ENCODE measurements around the gene KRT40. TPM values are rescaled to one million over a fixed set of nuclear protein-coding genes. Genes with fewer than 3 reads are reported as not detected.

KRT40 gene
- polyA plus RNA-seq, 1 experiment = not detected

DNA sequence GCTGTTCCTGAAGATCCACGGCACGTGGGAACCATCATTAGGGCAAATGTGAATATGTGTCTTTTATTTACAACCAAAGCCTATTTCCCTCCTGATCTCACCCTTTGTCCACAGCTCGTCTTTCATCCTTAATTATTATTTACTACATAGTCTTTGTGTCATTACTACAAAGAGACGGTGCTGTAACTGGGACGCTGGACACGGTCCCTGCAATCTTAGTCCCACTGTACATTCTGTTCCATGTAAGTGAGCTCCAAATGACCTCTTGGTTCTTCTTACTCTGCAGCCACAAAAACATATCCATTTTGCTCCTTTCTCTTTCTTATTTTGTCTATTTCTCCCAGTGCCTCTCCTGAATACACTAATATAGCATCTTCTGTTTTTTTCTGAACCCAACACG lies 34.0 kb downstream of the KRT40 start:
- TF ChIP-seq, protein P1, sequence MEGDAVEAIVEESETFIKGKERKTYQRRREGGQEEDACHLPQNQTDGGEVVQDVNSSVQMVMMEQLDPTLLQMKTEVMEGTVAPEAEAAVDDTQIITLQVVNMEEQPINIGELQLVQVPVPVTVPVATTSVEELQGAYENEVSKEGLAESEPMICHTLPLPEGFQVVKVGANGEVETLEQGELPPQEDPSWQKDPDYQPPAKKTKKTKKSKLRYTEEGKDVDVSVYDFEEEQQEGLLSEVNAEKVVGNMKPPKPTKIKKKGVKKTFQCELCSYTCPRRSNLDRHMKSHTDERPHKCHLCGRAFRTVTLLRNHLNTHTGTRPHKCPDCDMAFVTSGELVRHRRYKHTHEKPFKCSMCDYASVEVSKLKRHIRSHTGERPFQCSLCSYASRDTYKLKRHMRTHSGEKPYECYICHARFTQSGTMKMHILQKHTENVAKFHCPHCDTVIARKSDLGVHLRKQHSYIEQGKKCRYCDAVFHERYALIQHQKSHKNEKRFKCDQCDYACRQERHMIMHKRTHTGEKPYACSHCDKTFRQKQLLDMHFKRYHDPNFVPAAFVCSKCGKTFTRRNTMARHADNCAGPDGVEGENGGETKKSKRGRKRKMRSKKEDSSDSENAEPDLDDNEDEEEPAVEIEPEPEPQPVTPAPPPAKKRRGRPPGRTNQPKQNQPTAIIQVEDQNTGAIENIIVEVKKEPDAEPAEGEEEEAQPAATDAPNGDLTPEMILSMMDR (IDR thresholded peaks at IDR 0.05; ENCODE audit: insufficient read depth, low read depth, low read length) = no peak
- no peak for DNase-seq (ENCODE audit: low read depth)
- Histone ChIP-seq H3K36me3 (ENCODE audit: control insufficient read depth, insufficient read depth, low read length) (no peaks in the 10 kb centered on the region), H3K27me3 (ENCODE audit: control insufficient read depth, insufficient read depth, low read length) (no peaks in the 10 kb centered on the region), H3K4me3 (ENCODE audit: low read depth, low read length) (no peak overlapping the region)
- POLR2A ChIA-PET = no interaction called here
- CTCF ChIA-PET = interaction anchor here (0.7 to 0.8 kb wide), 2 partner anchors 80 to 599 kb away, joined by 3 read pairs; partner anchors contain the start of gene KRTAP1-4

DNA sequence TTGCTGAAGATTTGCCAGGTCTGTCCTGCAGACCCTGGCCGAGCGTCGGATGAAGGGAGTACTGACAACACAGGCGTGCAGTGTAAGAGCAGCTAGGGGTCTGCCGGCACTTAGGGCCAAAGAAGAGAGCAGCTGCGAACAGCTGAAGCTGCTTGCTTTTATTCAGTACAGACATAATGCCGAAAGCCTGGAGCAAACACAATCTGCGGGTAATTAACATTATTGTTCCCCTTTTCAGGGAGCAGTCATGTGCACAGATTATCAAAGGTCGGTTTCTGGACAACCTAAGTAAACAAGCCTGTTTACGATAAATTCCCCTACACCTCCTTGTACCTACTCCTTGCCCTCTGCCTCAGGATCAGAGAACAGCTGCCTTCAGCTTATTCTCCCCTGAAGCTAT lies 34.7 kb downstream of the KRT40 start:
- Histone ChIP-seq H3K36me3 (ENCODE audit: control insufficient read depth, insufficient read depth, low read length) (no peaks in the 10 kb centered on the region), H3K4me3 (ENCODE audit: low read depth, low read length) (no peak overlapping the region), H3K27me3 (ENCODE audit: control insufficient read depth, insufficient read depth, low read length) (no peaks in the 10 kb centered on the region)
- POLR2A ChIA-PET = no interaction called here
- CTCF ChIA-PET = interaction anchor here (0.7 to 0.8 kb wide), 2 partner anchors 80 to 599 kb away, joined by 3 read pairs; partner anchors contain the start of gene KRTAP1-4
- TF ChIP-seq, protein P1 (IDR thresholded peaks at IDR 0.05; ENCODE audit: insufficient read depth, low read depth, low read length) = no peak
- no peak for DNase-seq (ENCODE audit: low read depth)

DNA sequence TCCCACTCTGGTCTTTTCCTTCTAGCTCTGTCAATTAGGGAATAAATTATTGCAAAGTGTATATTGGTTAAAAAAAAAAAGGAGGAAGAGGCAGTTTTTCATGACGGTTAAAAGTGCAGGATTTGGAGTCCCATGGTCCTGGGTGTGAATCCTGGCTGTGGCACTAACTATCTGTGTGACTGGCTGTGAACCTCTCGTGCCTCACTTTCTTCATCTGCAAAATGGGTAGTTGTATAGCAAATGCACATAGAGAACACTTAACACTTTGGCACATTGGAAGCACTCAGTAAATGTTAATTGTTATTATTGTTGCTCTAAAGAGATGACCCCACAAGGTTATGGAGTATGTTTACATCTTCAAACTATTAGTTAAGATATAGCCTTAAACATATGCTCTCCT lies 36.2 kb downstream of the KRT40 start:
- Histone ChIP-seq H3K27me3 (ENCODE audit: control insufficient read depth, insufficient read depth, low read length) (no peaks in the 10 kb centered on the region), H3K36me3 (ENCODE audit: control insufficient read depth, insufficient read depth, low read length) (no peaks in the 10 kb centered on the region), H3K4me3 (ENCODE audit: low read depth, low read length) (no peak overlapping the region)
- ChIA-PET POLR2A (no interaction called here), CTCF (interaction anchor here (0.6 kb wide), 1 partner anchor 111 kb away, joined by 3 read pairs; no protein-coding TSS in a partner anchor)
- TF ChIP-seq, protein P1 (IDR thresholded peaks at IDR 0.05; ENCODE audit: insufficient read depth, low read depth, low read length) = no peak
- DNase-seq (ENCODE audit: low read depth) = no peak

DNA sequence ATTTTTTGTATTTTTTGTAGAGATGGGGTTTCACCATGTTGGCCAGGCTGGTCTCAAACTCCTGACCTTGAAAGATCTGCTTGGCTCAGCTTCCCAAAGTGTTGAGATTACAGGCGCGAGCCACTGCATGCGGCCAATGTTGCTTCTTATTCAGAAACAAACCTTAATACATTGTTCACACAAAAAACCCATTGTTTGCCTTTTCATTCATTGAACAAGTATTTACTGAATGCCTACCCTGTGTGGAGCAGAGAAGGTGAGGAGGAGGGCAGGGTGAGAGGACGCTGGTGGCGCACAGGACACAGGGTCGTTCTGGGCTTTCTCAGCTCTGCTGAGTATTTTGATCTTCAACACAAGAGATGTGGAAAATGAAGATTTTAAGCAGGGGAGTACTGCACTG lies 38.7 kb downstream of the KRT40 start:
- ChIA-PET CTCF (no interaction called here), POLR2A (no interaction called here)
- H3K4me3 ChIP-seq (ENCODE audit: low read depth, low read length) = no peak overlapping the region
- DNase-seq (ENCODE audit: low read depth) = no peak
- no peaks in the 10 kb centered on the region for H3K27me3 ChIP-seq (ENCODE audit: control insufficient read depth, insufficient read depth, low read length)
- TF ChIP-seq, protein P1 (IDR thresholded peaks at IDR 0.05; ENCODE audit: insufficient read depth, low read depth, low read length) = no peak
- H3K36me3 ChIP-seq (ENCODE audit: control insufficient read depth, insufficient read depth, low read length) = no peaks in the 10 kb centered on the region

DNA sequence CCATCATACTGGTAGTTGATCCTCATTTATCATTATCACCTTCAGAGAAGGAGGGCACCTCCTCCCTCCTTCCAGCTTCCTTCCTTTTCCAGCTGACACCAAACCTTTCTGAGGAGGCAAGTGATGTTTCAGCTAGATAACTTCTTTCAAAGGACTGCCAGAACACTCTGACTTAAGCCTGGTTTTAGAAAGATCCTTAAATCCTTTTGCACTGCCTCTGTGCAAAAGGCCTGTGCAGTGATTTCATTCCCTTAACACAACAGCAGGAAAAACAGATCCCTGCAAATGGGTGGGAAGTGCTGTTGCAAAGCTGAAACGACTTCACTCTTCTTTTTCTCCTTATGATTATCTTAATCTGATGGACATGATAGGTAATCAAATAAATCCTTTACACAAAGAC lies 39.6 kb downstream of the KRT40 start:
- POLR2A ChIA-PET = no interaction called here

More for the DNA sequence above, 39.6 kb downstream of the KRT40 start:
- Histone ChIP-seq H3K36me3 (ENCODE audit: control insufficient read depth, insufficient read depth, low read length) (no peaks in the 10 kb centered on the region), H3K27me3 (ENCODE audit: control insufficient read depth, insufficient read depth, low read length) (no peaks in the 10 kb centered on the region), H3K4me3 (ENCODE audit: low read depth, low read length) (no peak overlapping the region)
- DNase-seq (ENCODE audit: low read depth) = no peak
- CTCF ChIA-PET = interaction anchor here (1.1 kb wide), 1 partner anchor 11 kb away, joined by 3 read pairs; no protein-coding TSS in a partner anchor
- TF ChIP-seq, protein P1 (IDR thresholded peaks at IDR 0.05; ENCODE audit: insufficient read depth, low read depth, low read length) = no peak
